A673 (cell line): Measurements from ENCODE around the gene FAM241A.

Experiments
- CTCF ChIP-seq: fragments of 300-800, 200-600 bp; sonication (generic); conservative IDR thresholded peaks from 2 replicates; pipeline ENCODE4 v1.5.1; 2017; ENCODE audit warnings: low read depth, mild to moderate bottlenecking, antibody characterized with exemption, low read length, moderate library complexity, mixed read lengths
- EZH2 ChIP-seq: fragments of 200-600 bp; sonication (generic); IDR thresholded peaks from 2 replicates; pipeline ENCODE4 v1.6.1; 2017; ENCODE audit warnings: borderline replicate concordance, low read depth, mild to moderate bottlenecking, mixed read lengths, antibody characterized with exemption, low read length; ENCODE audit not compliant: poor library complexity, severe bottlenecking

- TF ChIP-seq CTCF (no peak), EZH2 (no peak)
Observed at GRCh38 chr4:112147697-112148096, 2.4 kb downstream of the FAM241A start.
